Measurements from ENCODE around the gene MAP4. TPM values are rescaled to one million over a fixed set of nuclear protein-coding genes. Genes with fewer than 3 reads are reported as not detected.

Gene MAP4
- total RNA-seq, 1 donor from 2014 or later = 152 TPM

DNA sequence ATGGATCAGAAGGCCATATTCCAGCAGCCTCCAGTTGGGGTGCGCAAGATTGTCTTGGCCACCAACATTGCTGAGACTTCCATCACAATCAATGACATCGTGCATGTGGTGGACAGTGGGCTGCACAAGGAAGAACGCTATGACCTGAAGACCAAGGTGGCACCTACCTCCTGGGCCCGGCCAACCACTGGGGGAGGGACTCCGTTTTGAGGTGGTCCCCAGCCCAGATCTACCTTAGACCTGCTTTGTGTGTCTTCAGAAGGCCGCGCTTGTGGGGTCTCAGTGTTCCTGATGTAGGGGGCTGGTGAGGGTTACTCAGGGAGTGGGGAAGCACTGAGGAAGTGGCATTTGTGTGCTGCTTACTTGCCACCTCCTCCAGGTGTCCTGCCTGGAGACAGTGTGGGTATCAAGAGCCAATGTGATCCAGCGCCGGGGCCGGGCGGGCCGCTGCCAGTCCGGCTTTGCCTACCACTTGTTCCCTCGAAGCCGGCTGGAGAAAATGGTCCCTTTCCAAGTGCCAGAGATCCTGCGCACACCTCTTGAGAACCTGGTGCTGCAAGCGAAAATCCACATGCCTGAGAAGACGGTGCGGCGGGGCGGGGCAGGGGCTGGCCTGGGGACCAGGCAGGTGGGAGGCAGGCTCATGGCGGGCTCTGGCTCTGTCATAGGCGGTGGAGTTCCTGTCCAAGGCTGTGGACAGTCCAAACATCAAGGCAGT lies 168.3 kb downstream of the MAP4 start:
- peaks cover 5% of the 10 kb centered on the region for H3K4me1 Mint-ChIP-seq
- H3K4me3 Mint-ChIP-seq = no peak overlapping the region
- CTCF ChIA-PET = no interaction called here
- H3K27ac Mint-ChIP-seq = no peak overlapping the region
- intact Hi-C loops (cut with micrococcal nuclease) = no loop called here
- no peaks in the 10 kb centered on the region for H3K27me3 Mint-ChIP-seq
- no peaks in the 10 kb centered on the region for H3K9me3 Mint-ChIP-seq
- H3K36me3 Mint-ChIP-seq (ENCODE audit: low read depth) = peaks cover 95% of the 10 kb centered on the region
- TF ChIP-seq, protein P1, sequence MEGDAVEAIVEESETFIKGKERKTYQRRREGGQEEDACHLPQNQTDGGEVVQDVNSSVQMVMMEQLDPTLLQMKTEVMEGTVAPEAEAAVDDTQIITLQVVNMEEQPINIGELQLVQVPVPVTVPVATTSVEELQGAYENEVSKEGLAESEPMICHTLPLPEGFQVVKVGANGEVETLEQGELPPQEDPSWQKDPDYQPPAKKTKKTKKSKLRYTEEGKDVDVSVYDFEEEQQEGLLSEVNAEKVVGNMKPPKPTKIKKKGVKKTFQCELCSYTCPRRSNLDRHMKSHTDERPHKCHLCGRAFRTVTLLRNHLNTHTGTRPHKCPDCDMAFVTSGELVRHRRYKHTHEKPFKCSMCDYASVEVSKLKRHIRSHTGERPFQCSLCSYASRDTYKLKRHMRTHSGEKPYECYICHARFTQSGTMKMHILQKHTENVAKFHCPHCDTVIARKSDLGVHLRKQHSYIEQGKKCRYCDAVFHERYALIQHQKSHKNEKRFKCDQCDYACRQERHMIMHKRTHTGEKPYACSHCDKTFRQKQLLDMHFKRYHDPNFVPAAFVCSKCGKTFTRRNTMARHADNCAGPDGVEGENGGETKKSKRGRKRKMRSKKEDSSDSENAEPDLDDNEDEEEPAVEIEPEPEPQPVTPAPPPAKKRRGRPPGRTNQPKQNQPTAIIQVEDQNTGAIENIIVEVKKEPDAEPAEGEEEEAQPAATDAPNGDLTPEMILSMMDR (IDR thresholded peaks at IDR 0.05) = no peak
- no peak for ATAC-seq (ENCODE audit: low read depth)
- DNase-seq = no peak
- POLR2A ChIA-PET = no interaction called here

DNA sequence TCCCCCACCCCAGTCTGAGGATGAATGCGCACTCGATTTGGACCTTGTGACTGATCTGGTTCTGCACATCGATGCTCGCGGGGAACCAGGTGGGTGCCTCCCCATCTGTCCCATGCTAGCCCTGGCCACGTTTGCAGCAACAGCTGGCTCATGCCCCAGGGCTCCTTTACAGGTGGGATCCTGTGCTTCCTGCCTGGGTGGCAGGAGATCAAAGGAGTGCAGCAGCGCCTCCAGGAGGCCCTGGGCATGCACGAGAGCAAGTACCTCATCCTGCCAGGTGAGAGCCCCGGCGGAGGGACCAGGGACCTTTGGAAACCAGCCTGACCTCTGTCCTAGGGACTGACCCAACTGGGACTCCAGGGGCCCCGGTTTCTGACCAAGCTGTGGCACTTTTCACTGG lies 169.0 kb downstream of the MAP4 start:
- ChIA-PET CTCF (no interaction called here), POLR2A (no interaction called here)
- Mint-ChIP-seq H3K27ac (no peak overlapping the region), H3K27me3 (no peaks in the 10 kb centered on the region), H3K36me3 (ENCODE audit: low read depth) (peaks cover 96% of the 10 kb centered on the region), H3K4me3 (no peak overlapping the region), H3K9me3 (no peaks in the 10 kb centered on the region), H3K4me1 (peaks cover 5% of the 10 kb centered on the region)
- intact Hi-C loops (cut with micrococcal nuclease) = no loop called here
- no peak for DNase-seq
- TF ChIP-seq, protein P1 (IDR thresholded peaks at IDR 0.05) = no peak
- no peak for ATAC-seq (ENCODE audit: low read depth)

DNA sequence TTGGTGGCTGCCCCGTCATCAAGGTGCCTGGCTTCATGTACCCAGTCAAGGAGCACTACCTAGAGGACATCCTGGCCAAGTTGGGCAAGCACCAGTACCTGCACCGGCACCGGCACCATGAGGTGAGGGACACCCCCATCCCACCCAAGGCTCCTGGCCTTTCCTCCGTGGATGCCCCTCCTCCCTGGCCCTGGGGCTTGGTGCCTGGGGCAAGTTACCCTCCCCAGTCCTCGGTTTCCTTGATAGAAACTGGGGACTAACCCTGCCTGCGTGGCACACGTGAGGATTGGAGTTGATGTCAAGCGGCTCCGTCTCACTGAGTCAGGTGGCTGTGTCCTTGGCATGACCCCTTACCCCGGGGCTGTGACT lies 169.4 kb downstream of the MAP4 start:
- H3K9me3 Mint-ChIP-seq = no peaks in the 10 kb centered on the region
- H3K4me3 Mint-ChIP-seq = no peak overlapping the region
- POLR2A ChIA-PET = no interaction called here
- DNase-seq = no peak
- H3K27ac Mint-ChIP-seq = no peak overlapping the region
- TF ChIP-seq, protein P1 (IDR thresholded peaks at IDR 0.05) = no peak
- peaks cover 96% of the 10 kb centered on the region for H3K36me3 Mint-ChIP-seq (ENCODE audit: low read depth)
- H3K4me1 Mint-ChIP-seq = peaks cover 5% of the 10 kb centered on the region
- no peak for ATAC-seq (ENCODE audit: low read depth)
- no peaks in the 10 kb centered on the region for H3K27me3 Mint-ChIP-seq
- intact Hi-C loops (cut with micrococcal nuclease) = no loop called here
- CTCF ChIA-PET = no interaction called here

DNA sequence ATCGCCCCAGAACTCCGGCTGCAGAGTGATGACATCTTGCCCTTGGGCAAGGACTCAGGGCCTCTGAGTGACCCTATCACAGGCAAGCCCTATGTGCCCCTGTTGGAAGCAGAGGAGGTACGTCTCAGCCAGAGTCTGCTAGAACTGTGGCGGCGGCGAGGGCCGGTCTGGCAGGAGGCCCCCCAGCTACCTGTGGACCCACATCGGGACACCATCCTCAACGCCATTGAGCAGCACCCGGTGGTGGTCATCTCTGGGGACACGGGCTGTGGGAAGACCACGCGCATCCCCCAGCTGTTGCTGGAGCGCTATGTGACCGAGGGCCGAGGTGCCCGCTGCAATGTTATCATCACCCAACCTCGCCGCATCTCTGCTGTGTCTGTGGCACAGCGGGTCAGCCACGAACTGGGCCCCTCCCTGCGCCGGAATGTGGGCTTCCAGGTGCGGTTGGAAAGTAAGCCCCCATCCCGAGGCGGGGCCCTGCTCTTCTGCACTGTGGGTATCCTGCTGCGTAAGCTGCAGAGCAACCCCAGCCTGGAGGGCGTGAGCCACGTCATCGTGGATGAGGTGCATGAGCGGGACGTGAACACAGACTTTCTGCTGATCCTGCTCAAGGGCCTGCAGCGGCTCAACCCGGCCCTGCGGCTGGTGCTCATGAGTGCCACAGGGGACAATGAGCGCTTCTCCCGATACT lies 169.9 kb downstream of the MAP4 start:
- ChIA-PET CTCF (no interaction called here), POLR2A (no interaction called here)

DNA sequence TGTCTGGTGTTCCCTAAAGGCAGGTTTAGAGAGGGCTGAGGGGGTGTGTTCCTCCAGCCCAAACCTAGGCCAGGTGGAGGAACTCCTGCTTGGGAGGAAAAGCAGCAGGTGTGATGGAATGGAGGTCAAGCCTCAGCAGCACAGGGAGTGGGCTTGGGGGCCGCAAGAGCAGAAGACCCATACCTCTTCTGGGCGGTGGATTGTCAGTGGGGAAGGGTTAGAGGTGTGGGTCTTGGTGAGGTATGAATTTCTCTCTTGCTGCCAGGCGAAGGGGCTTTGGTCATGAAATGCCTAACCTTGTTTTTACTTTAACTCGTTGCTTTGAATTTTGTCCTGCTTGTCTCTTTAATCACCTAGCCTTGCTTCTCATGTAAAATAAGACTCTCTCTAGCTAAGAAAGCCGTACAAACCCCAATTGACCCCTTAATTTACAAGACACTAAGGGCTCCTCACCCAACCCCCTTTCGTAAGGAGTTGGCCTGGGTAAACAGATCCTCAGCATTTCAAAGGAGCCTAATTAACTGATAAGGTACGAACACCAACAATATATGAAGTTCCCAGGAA lies 174.3 kb downstream of the MAP4 start:
- peaks cover 82% of the 10 kb centered on the region for H3K36me3 Mint-ChIP-seq (ENCODE audit: low read depth)
- POLR2A ChIA-PET = no interaction called here
- TF ChIP-seq, protein P1 (IDR thresholded peaks at IDR 0.05) = no peak

More for the DNA sequence above, 169.9 kb downstream of the MAP4 start:
- intact Hi-C loops (cut with micrococcal nuclease) = no loop called here
- no peaks in the 10 kb centered on the region for H3K9me3 Mint-ChIP-seq
- DNase-seq = no peak
- no peaks in the 10 kb centered on the region for H3K27me3 Mint-ChIP-seq
- ATAC-seq (ENCODE audit: low read depth) = no peak
- H3K4me3 Mint-ChIP-seq = no peak overlapping the region
- H3K4me1 Mint-ChIP-seq = peaks cover 5% of the 10 kb centered on the region
- TF ChIP-seq, protein P1 (IDR thresholded peaks at IDR 0.05) = no peak
- H3K36me3 Mint-ChIP-seq (ENCODE audit: low read depth) = peaks cover 96% of the 10 kb centered on the region
- no peak overlapping the region for H3K27ac Mint-ChIP-seq

More for the DNA sequence above, 174.3 kb downstream of the MAP4 start:
- H3K4me1 Mint-ChIP-seq = peaks cover 3% of the 10 kb centered on the region
- no peak overlapping the region for H3K4me3 Mint-ChIP-seq
- intact Hi-C loops (cut with micrococcal nuclease) = no loop called here
- CTCF ChIA-PET = no interaction called here
- ATAC-seq (ENCODE audit: low read depth) (no peak), DNase-seq (no peak)
- H3K27ac Mint-ChIP-seq = no peak overlapping the region
- H3K9me3 Mint-ChIP-seq = no peaks in the 10 kb centered on the region
- no peaks in the 10 kb centered on the region for H3K27me3 Mint-ChIP-seq

Data from activated B cell treated with CpG ODN at 0.5 μM for 24 hours (primary cell).